ACC112 (cell line): ENCODE measurements around the gene CFAP74.

Experiments
- H2AFZ ChIP-seq: fragments of 200-600 bp; sonication (generic); one replicate; pipeline ENCODE4 v1.6.0; 2017; ENCODE audit warnings: antibody characterized with exemption, low read length; ENCODE audit not compliant: unreplicated experiment
- H3K27ac ChIP-seq: fragments of 200-600 bp; sonication (generic); 2 replicates; pipeline ENCODE4 v1.5.1; 2014; ENCODE audit warnings: low read depth, mild to moderate bottlenecking, antibody characterized with exemption, low read length, moderate library complexity
- H3K27me3 ChIP-seq: fragments of 200-600 bp; sonication (generic); 2 replicates; pipeline ENCODE4 v1.6.1; 2014; ENCODE audit warnings: mild to moderate bottlenecking, antibody characterized with exemption, low read length, moderate library complexity, mixed read lengths; ENCODE audit not compliant: insufficient read depth
- H3K36me3 ChIP-seq: fragments of 200-600 bp; sonication (generic); 2 replicates; pipeline ENCODE4 v1.6.1; 2016; ENCODE audit warnings: mild to moderate bottlenecking, antibody characterized with exemption, low read length, moderate library complexity, mixed read lengths; ENCODE audit not compliant: insufficient read depth
- H3K4me1 ChIP-seq: fragments of 200-600 bp; sonication (generic); one replicate; pipeline ENCODE4 v1.6.1; 2016; ENCODE audit warnings: low read length, mixed read lengths; ENCODE audit not compliant: insufficient read depth, unreplicated experiment, control insufficient read depth
- H3K4me3 ChIP-seq: fragments of 200-600 bp; sonication (generic); 2 replicates; pipeline ENCODE4 v1.5.1; 2014; ENCODE audit warnings: mild to moderate bottlenecking, low read depth, low read length
- H3K79me2 ChIP-seq: fragments of 200-600 bp; sonication (generic); one replicate; pipeline ENCODE4 v1.6.0; 2016; ENCODE audit warnings: low read length; ENCODE audit not compliant: control insufficient read depth, unreplicated experiment, insufficient read depth

CFAP74 gene

GRCh38 chr1:2046953-2047748 lies 43.6 kb upstream of the CFAP74 start:
- Histone ChIP-seq H3K27ac (no peak overlapping the region), H3K36me3 (no peaks in the 10 kb centered on the region), H3K27me3 (peaks cover 31% of the 10 kb centered on the region), H3K79me2 (no peaks in the 10 kb centered on the region), H3K4me1 (no peaks in the 10 kb centered on the region), H2AFZ (no peak overlapping the region), H3K4me3 (no peak overlapping the region)

GRCh38 chr1:2046174-2046917 lies 42.8 kb upstream of the CFAP74 start:
- Histone ChIP-seq H3K27ac (no peak overlapping the region), H3K4me3 (no peak overlapping the region), H3K27me3 (peaks cover 23% of the 10 kb centered on the region)

GRCh38 chr1:2045468-2046173 lies 42.0 kb upstream of the CFAP74 start:
- H3K27ac ChIP-seq = no peak overlapping the region
- no peak overlapping the region for H2AFZ ChIP-seq
- no peaks in the 10 kb centered on the region for H3K36me3 ChIP-seq
- H3K4me1 ChIP-seq = no peaks in the 10 kb centered on the region
- H3K79me2 ChIP-seq = no peaks in the 10 kb centered on the region
- H3K27me3 ChIP-seq = peaks cover 23% of the 10 kb centered on the region
- H3K4me3 ChIP-seq = no peak overlapping the region

More at GRCh38 chr1:2046174-2046917, 42.8 kb upstream of the CFAP74 start:
- no peak overlapping the region for H2AFZ ChIP-seq
- no peaks in the 10 kb centered on the region for H3K36me3 ChIP-seq
- no peaks in the 10 kb centered on the region for H3K4me1 ChIP-seq
- H3K79me2 ChIP-seq = no peaks in the 10 kb centered on the region

GRCh38 chr1:2044510-2045319 lies 41.1 kb upstream of the CFAP74 start:
- H3K27me3 ChIP-seq = peaks cover 19% of the 10 kb centered on the region
- H2AFZ ChIP-seq = peak overlapping the region; percentile 69
- H3K36me3 ChIP-seq = no peaks in the 10 kb centered on the region
- H3K4me1 ChIP-seq = no peaks in the 10 kb centered on the region
- no peak overlapping the region for H3K27ac ChIP-seq
- H3K4me3 ChIP-seq = peak overlapping the region; percentile 62
- no peaks in the 10 kb centered on the region for H3K79me2 ChIP-seq

GRCh38 chr1:2043886-2044285 lies 40.3 kb upstream of the CFAP74 start:
- Histone ChIP-seq H3K4me3 (no peak overlapping the region), H3K36me3 (no peaks in the 10 kb centered on the region), H3K27me3 (peaks cover 18% of the 10 kb centered on the region), H3K79me2 (no peaks in the 10 kb centered on the region), H3K4me1 (no peaks in the 10 kb centered on the region), H3K27ac (no peak overlapping the region), H2AFZ (no peak overlapping the region)

- H3K79me2 ChIP-seq = no peaks in the 10 kb centered on the region
- peaks cover 23% of the 10 kb centered on the region for H3K27me3 ChIP-seq
- no peak overlapping the region for H2AFZ ChIP-seq
- H3K36me3 ChIP-seq = no peaks in the 10 kb centered on the region
- H3K4me1 ChIP-seq = no peaks in the 10 kb centered on the region
- H3K4me3 ChIP-seq = no peak overlapping the region
- no peak overlapping the region for H3K27ac ChIP-seq
Measured at GRCh38 chr1:2042830-2043773, 39.5 kb upstream of the CFAP74 start.

- H2AFZ ChIP-seq = no peak overlapping the region
- no peak overlapping the region for H3K27ac ChIP-seq
- no peaks in the 10 kb centered on the region for H3K79me2 ChIP-seq
- no peak overlapping the region for H3K4me3 ChIP-seq
- H3K27me3 ChIP-seq = peaks cover 27% of the 10 kb centered on the region
- no peaks in the 10 kb centered on the region for H3K4me1 ChIP-seq
- H3K36me3 ChIP-seq = no peaks in the 10 kb centered on the region
Measured at GRCh38 chr1:2041887-2042286, 38.3 kb upstream of the CFAP74 start.

- Histone ChIP-seq H2AFZ (no peak overlapping the region), H3K27me3 (peaks cover 27% of the 10 kb centered on the region), H3K79me2 (no peaks in the 10 kb centered on the region), H3K4me1 (no peaks in the 10 kb centered on the region), H3K36me3 (no peaks in the 10 kb centered on the region), H3K4me3 (no peak overlapping the region), H3K27ac (no peak overlapping the region)
Measured at GRCh38 chr1:2041305-2041704, 37.7 kb upstream of the CFAP74 start.

GRCh38 chr1:2039251-2039650 lies 35.7 kb upstream of the CFAP74 start:
- no peaks in the 10 kb centered on the region for H3K79me2 ChIP-seq
- no peaks in the 10 kb centered on the region for H3K4me1 ChIP-seq
- no peak overlapping the region for H3K27ac ChIP-seq
- no peak overlapping the region for H3K4me3 ChIP-seq
- H3K27me3 ChIP-seq = peaks cover 27% of the 10 kb centered on the region
- H3K36me3 ChIP-seq = no peaks in the 10 kb centered on the region
- no peak overlapping the region for H2AFZ ChIP-seq
